Activated CD4-positive, alpha-beta T cell treated with anti-CD3 and anti-CD28 coated beads for 1 hour (primary cell): ENCODE data around the gene DRICH1.
"Not testable (repeated sequence)": the region's sequence is repeated elsewhere in the genome, so short reads cannot be mapped to it uniquely, and the experiment has no call there.

Experiments used
- DNase-seq: peaks from one replicate; pipeline ENCODE4 v3.0.0-alpha.2; 2020

Gene DRICH1

DNA sequence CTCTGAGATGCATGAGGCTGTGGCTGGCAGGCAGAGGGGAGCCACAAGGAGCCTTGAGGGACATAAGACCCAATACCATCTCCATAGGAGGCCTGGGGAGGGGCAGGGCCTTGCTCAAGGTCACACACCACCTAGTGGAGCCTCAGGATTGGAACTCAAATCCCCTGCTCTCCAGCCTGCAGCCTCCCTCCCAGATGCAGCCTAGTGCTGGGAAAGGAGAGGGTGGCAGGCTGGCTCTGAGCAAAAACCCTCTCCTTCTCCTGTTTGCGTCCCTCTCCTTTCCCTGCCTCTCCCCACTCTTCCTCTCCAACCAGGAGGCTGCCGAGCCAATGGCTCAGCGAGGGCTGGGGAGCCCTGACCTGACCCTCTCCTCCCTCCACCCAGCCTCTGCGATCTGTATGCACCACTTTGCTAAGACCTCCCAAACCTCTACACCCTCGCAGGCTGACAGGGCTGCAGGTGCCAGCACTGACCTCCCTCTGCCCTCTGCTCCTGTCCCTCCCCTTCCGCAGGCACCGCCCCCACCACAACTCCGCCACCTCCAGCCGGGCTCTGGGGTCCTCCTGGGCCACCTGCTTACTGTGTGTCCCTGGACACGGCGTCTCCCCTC lies 66.7 kb downstream of the DRICH1 start:
- DNase-seq: no peak

GRCh38 chr22:23564276-23564675 lies 67.8 kb downstream of the DRICH1 start:
- DNase-seq: no peak

DNA sequence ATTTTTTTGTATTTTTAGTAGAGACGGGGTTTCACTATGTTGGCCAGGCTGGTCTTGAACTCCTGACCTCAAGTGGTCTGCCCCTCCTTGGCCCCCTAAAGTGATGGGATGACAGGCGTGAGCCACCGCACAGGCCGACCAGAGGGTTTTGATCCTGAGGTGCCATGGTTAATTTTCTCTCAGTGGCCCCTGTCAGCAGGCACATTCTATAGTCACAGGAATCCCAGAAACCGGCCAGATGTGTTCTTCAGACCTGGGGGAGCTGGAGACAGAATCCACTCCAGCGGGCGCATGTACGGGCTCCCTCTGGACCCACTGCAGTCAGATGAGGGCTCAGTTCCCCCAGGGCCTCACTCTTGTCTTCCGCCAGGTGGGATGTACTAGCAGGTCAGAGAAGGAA lies 69.0 kb downstream of the DRICH1 start:
- no peak for DNase-seq

DNA sequence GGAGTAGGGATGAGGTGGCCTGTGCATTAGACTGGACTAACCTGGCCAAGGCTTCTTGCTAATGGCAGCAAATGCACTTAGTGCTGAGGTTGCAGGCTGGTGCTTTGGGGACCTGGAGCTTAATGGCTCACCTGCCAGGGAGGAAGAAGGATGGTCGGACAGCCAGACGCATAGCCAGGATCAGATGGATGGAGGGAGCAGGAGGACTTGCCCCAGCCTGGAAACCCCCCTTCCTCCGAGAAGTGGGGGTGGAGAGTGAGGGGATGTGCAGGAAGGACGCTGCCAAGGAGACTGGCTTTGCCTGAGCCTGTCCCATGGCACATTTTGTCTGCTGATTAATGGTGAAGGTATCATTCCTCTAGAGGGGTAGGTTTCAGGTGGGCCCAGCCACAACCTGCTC lies 69.9 kb downstream of the DRICH1 start:
- no peak for DNase-seq

DNA sequence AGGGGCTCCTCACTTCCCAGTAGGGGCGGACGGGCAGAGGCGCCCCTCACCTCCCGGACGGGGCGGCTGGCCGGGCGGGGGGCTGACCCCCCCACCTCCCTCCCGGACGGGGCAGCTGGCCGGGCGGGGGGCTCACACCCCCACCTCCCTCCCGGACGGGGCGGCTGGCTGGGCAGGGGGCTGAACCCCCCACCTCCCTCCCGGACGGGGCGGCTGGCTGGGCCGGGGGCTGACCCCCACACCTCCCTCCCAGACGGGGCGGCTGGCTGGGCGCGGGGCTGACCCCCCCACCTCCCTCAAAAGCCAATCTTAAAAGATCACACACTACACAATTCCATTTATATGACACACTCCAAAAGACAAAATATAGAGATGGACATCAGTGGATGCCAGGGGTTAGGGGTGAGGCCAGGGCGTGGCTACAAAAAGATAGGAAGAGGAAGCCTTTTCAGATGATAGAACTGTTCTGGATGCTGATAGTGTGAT lies 71.1 kb downstream of the DRICH1 start:
- not testable (repeated sequence) for DNase-seq

DNA sequence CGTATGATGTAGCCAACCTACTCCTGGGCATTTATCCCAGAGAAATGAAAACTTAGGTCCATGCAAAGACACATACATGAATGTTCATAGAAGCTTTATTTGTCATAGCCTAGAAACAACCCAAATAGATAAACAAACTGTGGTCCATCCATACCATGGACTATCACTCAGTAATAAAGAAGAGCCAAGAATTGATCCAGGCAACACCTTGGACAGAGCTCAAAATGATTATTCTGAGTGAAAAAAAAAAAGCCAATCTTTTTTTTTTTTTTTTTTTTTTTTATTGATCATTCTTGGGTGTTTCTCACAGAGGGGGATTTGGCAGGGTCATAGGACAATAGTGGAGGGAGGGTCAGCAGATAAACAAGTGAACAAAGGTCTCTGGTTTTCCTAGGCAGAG lies 71.9 kb downstream of the DRICH1 start:
- not testable (repeated sequence) for DNase-seq
